HCT116 (cell line): Measurements from ENCODE around the gene RHOH. TPM values are rescaled to one million over a fixed set of nuclear protein-coding genes. Genes with fewer than 3 reads are reported as not detected.

Experiments
- ATAC-seq: fragments of 200-7000 bp; cut with Tn5 transposase; 2 replicates; pipeline ENCODE4 v1.9.1; 2020; ENCODE audit warnings: mild to moderate bottlenecking, moderate library complexity
- BruUV-seq: library from RNA; stranded (reverse); fragments of 400-500 nt; replicated peaks from 2 replicates; lab custom pipeline; 2021; lab: Mats Ljungman, UMichigan
- CTCF ChIA-PET: fragments of 300-600 bp; sonication (Branson Sonifier 250); formaldehyde crosslinking; loops from one replicate; lab custom pipeline; 2021; ENCODE audit warnings: antibody characterized with exemption; lab: Charles Lee
- POLR2A ChIA-PET: fragments of 300-600, 350-600 bp; sonication (Branson Sonifier 250); formaldehyde crosslinking; loops from one replicate; lab custom pipeline; 2021; ENCODE audit warnings: antibody characterized with exemption; lab: Charles Lee
- RAD21 ChIA-PET, 2 experiments: fragments of 300-600 bp; sonication (Branson Sonifier 250); formaldehyde crosslinking; loops; one replicate each; lab custom pipeline; 2023; ENCODE audit warnings: low total read pairs in 2 of 2; ENCODE audit not compliant: uncharacterized antibody in 2 of 2, unreplicated experiment in 2 of 2, low non-redundant PET in 1 of 2; lab: Charles Lee
- DNase-seq: peaks from one replicate; pipeline ENCODE4 v3.0.0-alpha.2; 2010; ENCODE audit warnings: low read depth, low spot score
- H2AFZ ChIP-seq: fragments of 200-600 bp; shearing (Covaris generic), sonication (generic); 2 replicates; pipeline ENCODE4 v1.6.1; 2017; ENCODE audit warnings: low read depth, mixed run types, mixed read lengths, antibody characterized with exemption, low read length; ENCODE audit not compliant: poor library complexity, severe bottlenecking
- H3K27ac ChIP-seq: 2 replicates; pipeline ENCODE4 v1.5.1; 2012; ENCODE audit warnings: low read depth, low read length
- H3K27me3 ChIP-seq: fragments of 200-600 bp; sonication (generic); 2 replicates; pipeline ENCODE4 v1.6.1; 2016; ENCODE audit warnings: mixed run types, low read length, mixed read lengths; ENCODE audit not compliant: insufficient read depth
- H3K36me3 ChIP-seq, 2 experiments: fragments of 200-500 bp in 1 of 2; fragments of 200-600 bp in 1 of 2; sonication (Bioruptor generic) in 1 of 2; sonication (generic) in 1 of 2; 2 replicates each; pipeline versions ENCODE4 v1.5.1 to v1.6.1; 2014 to 2016; ENCODE audit warnings: low read length in 2 of 2, inconsistent platforms in 1 of 2, mixed read lengths in 1 of 2, mixed run types in 1 of 2; ENCODE audit not compliant: insufficient read depth in 2 of 2, control insufficient read depth in 1 of 2
- H3K4me1 ChIP-seq, 2 experiments: fragments of 200-600 bp in 1 of 2; sonication (generic) in 1 of 2; 2 replicates each; pipeline versions ENCODE4 v1.5.1 to v1.6.1; 2012 to 2017; ENCODE audit warnings: low read length in 2 of 2, inconsistent platforms in 1 of 2, mild to moderate bottlenecking in 1 of 2, mixed read lengths in 1 of 2, mixed run types in 1 of 2, moderate library complexity in 1 of 2; ENCODE audit not compliant: insufficient read depth in 2 of 2, control insufficient read depth in 1 of 2
- H3K4me2 ChIP-seq: fragments of 200-600 bp; sonication (generic); 2 replicates; pipeline ENCODE4 v1.6.1; 2017; ENCODE audit warnings: mixed run types, low read length, mixed read lengths
- H3K4me3 ChIP-seq, 2 experiments: fragments of 200-600 bp in 1 of 2; sonication (generic) in 1 of 2; replicated peaks in 1 of 2; 2 replicates each; pipeline ENCODE4 v1.5.1; 2011 to 2016; ENCODE audit warnings: low read length in 2 of 2, control low read depth in 1 of 2, low read depth in 1 of 2, mild to moderate bottlenecking in 1 of 2, mixed read lengths in 1 of 2, mixed run types in 1 of 2
- H3K79me2 ChIP-seq: fragments of 200-600 bp; sonication (generic); 2 replicates; pipeline ENCODE4 v1.6.1; 2017; ENCODE audit warnings: mild to moderate bottlenecking, mixed run types, low read length, moderate library complexity, mixed read lengths; ENCODE audit not compliant: insufficient read depth
- H3K9ac ChIP-seq: fragments of 200-600 bp; sonication (generic); 2 replicates; pipeline ENCODE4 v1.6.1; 2016; ENCODE audit warnings: low read length, mixed read lengths
- H3K9me2 ChIP-seq: fragments of 200-600 bp; sonication (generic), shearing (Covaris generic); 2 replicates; pipeline ENCODE4 v1.6.1; 2017; ENCODE audit warnings: mixed run types, mild to moderate bottlenecking, moderate library complexity; ENCODE audit not compliant: insufficient read depth
- H3K9me3 ChIP-seq, 2 experiments: fragments of 200-500 bp in 1 of 2; fragments of 200-600 bp in 1 of 2; sonication (Bioruptor generic) in 1 of 2; sonication (generic) in 1 of 2; 2 replicates each; pipeline ENCODE4 v1.6.1; 2014 to 2017; ENCODE audit warnings: low read length in 2 of 2, mixed read lengths in 2 of 2, inconsistent platforms in 1 of 2, low read depth in 1 of 2, mild to moderate bottlenecking in 1 of 2, mixed run types in 1 of 2, moderate library complexity in 1 of 2; ENCODE audit not compliant: control insufficient read depth in 1 of 2, insufficient read depth in 1 of 2
- H4K20me1 ChIP-seq: fragments of 200-600 bp; sonication (generic), shearing (Covaris generic); 2 replicates; pipeline ENCODE4 v1.6.1; 2017; ENCODE audit warnings: mixed run types, mild to moderate bottlenecking, moderate library complexity; ENCODE audit not compliant: insufficient read depth
- CTCF ChIP-seq, 3 experiments: fragments of 200-600 bp in 1 of 3; sonication (generic) in 1 of 3; IDR thresholded peaks in 2 of 3; conservative IDR thresholded peaks in 1 of 3; 2 replicates each; pipeline ENCODE4 v1.5.1; 2012 to 2017; ENCODE audit warnings: low read depth in 2 of 3, low read length in 2 of 3, antibody characterized with exemption in 1 of 3, borderline replicate concordance in 1 of 3, control low read depth in 1 of 3, mild to moderate bottlenecking in 1 of 3, mixed read lengths in 1 of 3, mixed run types in 1 of 3, moderate library complexity in 1 of 3; ENCODE audit not compliant: insufficient read depth in 1 of 3
- EZH2 ChIP-seq: fragments of 200-600 bp; sonication (generic); IDR thresholded peaks from 2 replicates; pipeline ENCODE4 v1.6.1; 2017; ENCODE audit warnings: antibody characterized with exemption, mixed run types
- JUND ChIP-seq: IDR thresholded peaks from 2 replicates; pipeline ENCODE4 v1.6.1; 2012
- POLR2A ChIP-seq: IDR thresholded peaks from 2 replicates; pipeline ENCODE4 v1.7.0; 2011; ENCODE audit warnings: borderline replicate concordance; ENCODE audit not compliant: insufficient read depth, insufficient read length; ENCODE audit errors: extremely low read depth
- RAD21 ChIP-seq: IDR thresholded peaks from 2 replicates; pipeline ENCODE4 v1.6.1; 2012; ENCODE audit warnings: low read depth, mild to moderate bottlenecking
- REST ChIP-seq: IDR thresholded peaks from 2 replicates; pipeline ENCODE4 v1.6.1; 2012; ENCODE audit warnings: low read depth
- SIN3A ChIP-seq: IDR thresholded peaks from 2 replicates; pipeline ENCODE4 v1.6.1; 2012; ENCODE audit warnings: low read depth
- SP1 ChIP-seq: IDR thresholded peaks from 2 replicates; pipeline ENCODE4 v1.6.1; 2012; ENCODE audit warnings: low read depth
- SRF ChIP-seq: IDR thresholded peaks from 2 replicates; pipeline ENCODE4 v1.6.1; 2012; ENCODE audit warnings: low read depth
- ZBTB33 ChIP-seq: IDR thresholded peaks from 2 replicates; pipeline ENCODE4 v1.6.1; 2011; ENCODE audit warnings: mild to moderate bottlenecking, low read length, moderate library complexity; ENCODE audit not compliant: insufficient replicate concordance; ENCODE audit errors: extremely low read depth
- intact Hi-C: fragments of 100-400 bp; cut with micrococcal nuclease; formaldehyde crosslinking; loops from 2 replicates; pipeline ENCODE4 v1.10.0; 2022
- total RNA-seq: library from RNA; stranded (reverse); gene quantifications from one replicate; pipeline ENCODE4 v1.2.1, GENCODE V29; 2021; ENCODE audit not compliant: unreplicated experiment

RHOH gene
- total RNA-seq, 1 experiment from 2014 or later: 0.74 TPM

- H3K4me3 ChIP-seq: no peak overlapping the region
- no peaks in the 10 kb centered on the region for H3K79me2 ChIP-seq
- no peak overlapping the region for H3K27ac ChIP-seq
- intact Hi-C loops: no loop called here
- ChIA-PET POLR2A (no interaction called here), RAD21 (no interaction called here), CTCF (no interaction called here)
- H3K4me1 ChIP-seq: no peaks in the 10 kb centered on the region
- no peak overlapping the region for H3K9ac ChIP-seq
- TF ChIP-seq ZBTB33 (no peak), SIN3A (no peak), SP1 (no peak), POLR2A (no peak), JUND (no peak), REST (no peak), SRF (no peak), EZH2 (no peak), RAD21 (no peak), CTCF (IDR thresholded peaks at IDR 0.05 in 2 of 3, conservative IDR thresholded peaks at IDR 0.05 in 1 of 3; ENCODE audit: borderline replicate concordance in 1 of 3, insufficient read depth in 1 of 3, low read depth in 2 of 3, low read length in 2 of 3) (no peak)
- H3K4me2 ChIP-seq: no peak overlapping the region
- H3K9me3 ChIP-seq: no peaks in the 10 kb centered on the region
- no peaks in the 10 kb centered on the region for H3K36me3 ChIP-seq
- no peak overlapping the region for H2AFZ ChIP-seq
- H3K9me2 ChIP-seq: no peaks in the 10 kb centered on the region
- H3K27me3 ChIP-seq: no peaks in the 10 kb centered on the region
- no peak for DNase-seq
- BruUV-seq: no TSS peak
- no peak for ATAC-seq
- no peaks in the 10 kb centered on the region for H4K20me1 ChIP-seq
Measured at GRCh38 chr4:40193016-40193571, 3.7 kb upstream of the RHOH start.
